GM10266 (cell line): ENCODE data around the gene PPP1R3D.

Experiments
- DNase-seq: peaks from one replicate; pipeline ENCODE4 v3.0.0; 2012; ENCODE audit errors: extremely low spot score
- CTCF ChIP-seq: IDR thresholded peaks from 2 replicates; pipeline ENCODE4 v1.5.1; 2012; ENCODE audit warnings: mild to moderate bottlenecking, low read depth; ENCODE audit not compliant: control insufficient read depth, insufficient read depth; ENCODE audit errors: missing control alignments

PPP1R3D gene

GRCh38 chr20:59948828-59949720, 9.0 kb upstream of the PPP1R3D start:
- peak; percentile 59 for TF ChIP-seq CTCF
- no peak for DNase-seq

- no peak for DNase-seq
- TF ChIP-seq CTCF, result no peak
Measured at GRCh38 chr20:59948212-59948611, 8.1 kb upstream of the PPP1R3D start.

GRCh38 chr20:59947376-59947775, 7.3 kb upstream of the PPP1R3D start:
- no peak for DNase-seq
- TF ChIP-seq CTCF, result no peak

- TF ChIP-seq CTCF, result no peak
- no peak for DNase-seq
Measured at GRCh38 chr20:59945731-59946130, 5.6 kb upstream of the PPP1R3D start.

- no peak for TF ChIP-seq CTCF
- DNase-seq, result no peak
Measured at GRCh38 chr20:59945175-59945574, 5.1 kb upstream of the PPP1R3D start.

- DNase-seq, result no peak
Measured at GRCh38 chr20:59944726-59945125, 4.6 kb upstream of the PPP1R3D start.

More at GRCh38 chr20:59944726-59945125, 4.6 kb upstream of the PPP1R3D start:
- TF ChIP-seq CTCF, result no peak
